ENCODE results near the gene TEX13D. TPM values are rescaled to one million over a fixed set of nuclear protein-coding genes. Genes with fewer than 3 reads are reported as not detected.

The TEX13D gene
- total and polyA plus RNA-seq, 2 donors: 0.09 to 0.37 TPM

DNA sequence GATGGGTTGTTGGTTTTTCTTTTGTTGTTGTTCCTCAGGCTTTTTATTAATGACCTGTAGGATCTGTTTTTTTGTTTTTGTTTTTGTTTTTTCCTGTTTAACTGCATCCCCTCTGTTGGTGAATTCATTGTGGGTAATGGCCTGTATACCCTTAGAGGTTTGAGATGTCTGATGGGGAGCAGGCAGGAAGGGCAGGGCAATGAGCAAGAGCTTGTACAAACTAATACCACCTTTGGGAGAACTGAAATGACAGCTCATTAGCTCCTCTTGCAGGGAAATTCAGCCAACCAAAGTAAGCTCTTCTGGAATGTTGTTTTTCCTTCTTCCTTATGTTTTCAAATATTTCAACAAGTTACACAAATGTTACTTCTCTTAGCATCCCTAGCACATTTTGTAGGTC lies 37.3 kb downstream of the TEX13D start:
- Histone ChIP-seq H3K36me3 (ENCODE audit: control insufficient read depth in 2 of 2, insufficient read depth in 2 of 2, low read length in 1 of 2) (peaks cover 2 to 77% of the 10 kb centered on the region in 2 donors), H3K27ac (ENCODE audit: low read depth in 1 of 2, low read length in 1 of 2) (peak overlapping the region in 1 of 2 donors; percentile 26), H3K9me3 (ENCODE audit: control insufficient read depth in 2 of 2, insufficient read depth in 1 of 2, low read length in 1 of 2) (no peaks in the 10 kb centered on the region), H3K4me3 (ENCODE audit: low read length in 2 of 2) (no peak overlapping the region), H3K4me1 (ENCODE audit: control insufficient read depth in 2 of 2, insufficient read depth in 2 of 2, low read length in 2 of 2) (peaks cover 0 to 14% of the 10 kb centered on the region in 2 donors), H3K27me3 (ENCODE audit: control insufficient read depth in 2 of 2, insufficient read depth in 1 of 2, low read length in 1 of 2) (no peaks in the 10 kb centered on the region)
- no peak for DNase-seq (ENCODE audit: low read depth in 6 of 9, low spot score in 9 of 9)

DNA sequence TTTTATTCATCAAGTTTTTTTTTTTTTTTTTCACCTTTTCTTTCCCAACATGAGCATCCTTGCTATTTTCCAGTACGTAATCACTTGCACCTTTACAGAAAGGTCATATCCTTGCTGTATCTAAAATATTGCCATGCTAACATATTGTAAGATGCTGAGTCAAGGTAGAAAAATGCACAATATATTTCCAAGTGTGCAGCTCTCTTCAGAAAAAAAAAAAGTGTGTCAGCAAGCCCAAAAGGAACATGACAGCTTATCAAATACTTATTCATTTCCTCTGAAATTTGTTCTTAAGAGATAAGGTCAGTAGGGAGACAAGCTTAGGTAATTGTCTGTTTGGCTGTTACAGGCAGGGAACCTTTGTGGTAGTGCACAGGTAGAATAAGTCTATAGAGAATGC lies 40.9 kb downstream of the TEX13D start:
- WGBS: 93% methylated on average over 1 of the region's 1 CpG
- no peak overlapping the region for H3K4me3 ChIP-seq (ENCODE audit: low read length in 2 of 2)
- H3K36me3 ChIP-seq (ENCODE audit: control insufficient read depth in 2 of 2, insufficient read depth in 2 of 2, low read length in 1 of 2): peaks cover 2 to 57% of the 10 kb centered on the region in 2 donors
- no peaks in the 10 kb centered on the region for H3K9me3 ChIP-seq (ENCODE audit: control insufficient read depth in 2 of 2, insufficient read depth in 1 of 2, low read length in 1 of 2)
- no peak overlapping the region for H3K27ac ChIP-seq (ENCODE audit: low read depth in 1 of 2, low read length in 1 of 2)
- no peaks in the 10 kb centered on the region for H3K27me3 ChIP-seq (ENCODE audit: control insufficient read depth in 2 of 2, insufficient read depth in 1 of 2, low read length in 1 of 2)
- H3K4me1 ChIP-seq (ENCODE audit: control insufficient read depth in 2 of 2, insufficient read depth in 2 of 2, low read length in 2 of 2): peaks cover 0 to 12% of the 10 kb centered on the region in 2 donors
- no peak for DNase-seq (ENCODE audit: low read depth in 6 of 9, low spot score in 9 of 9)

DNA sequence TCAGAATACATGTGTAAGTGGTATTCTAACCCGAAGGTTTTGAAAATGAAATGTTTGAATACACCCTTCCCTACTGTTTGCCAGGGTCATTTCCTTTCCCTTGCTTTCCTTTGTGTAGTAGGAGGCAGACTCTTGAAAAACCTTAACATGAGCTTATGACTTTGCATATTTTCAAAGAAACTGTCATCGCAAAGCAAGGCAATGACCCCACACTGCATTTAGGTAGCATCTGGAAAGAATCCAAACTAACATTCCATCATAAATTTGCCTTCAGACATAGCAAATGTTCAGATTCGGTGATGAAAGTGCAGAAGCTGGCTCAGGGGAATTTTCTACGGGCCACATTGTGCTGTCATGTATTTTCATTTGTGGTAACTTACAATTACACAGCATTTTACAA lies 46.2 kb downstream of the TEX13D start:
- Histone ChIP-seq H3K9me3 (ENCODE audit: control insufficient read depth in 2 of 2, insufficient read depth in 1 of 2, low read length in 1 of 2) (no peaks in the 10 kb centered on the region), H3K4me3 (ENCODE audit: low read length in 2 of 2) (no peak overlapping the region), H3K27ac (ENCODE audit: low read depth in 1 of 2, low read length in 1 of 2) (peak overlapping the region; percentile 31 to 73), H3K4me1 (ENCODE audit: control insufficient read depth in 2 of 2, insufficient read depth in 2 of 2, low read length in 2 of 2) (peaks cover 5 to 29% of the 10 kb centered on the region in 2 donors), H3K36me3 (ENCODE audit: control insufficient read depth in 2 of 2, insufficient read depth in 2 of 2, low read length in 1 of 2) (peaks cover 0 to 43% of the 10 kb centered on the region in 2 donors), H3K27me3 (ENCODE audit: control insufficient read depth in 2 of 2, insufficient read depth in 1 of 2, low read length in 1 of 2) (no peaks in the 10 kb centered on the region)
- 8% methylated on average over 4 of the region's 4 CpGs for WGBS
- no peak for DNase-seq (ENCODE audit: low read depth in 6 of 9, low spot score in 9 of 9)

DNA sequence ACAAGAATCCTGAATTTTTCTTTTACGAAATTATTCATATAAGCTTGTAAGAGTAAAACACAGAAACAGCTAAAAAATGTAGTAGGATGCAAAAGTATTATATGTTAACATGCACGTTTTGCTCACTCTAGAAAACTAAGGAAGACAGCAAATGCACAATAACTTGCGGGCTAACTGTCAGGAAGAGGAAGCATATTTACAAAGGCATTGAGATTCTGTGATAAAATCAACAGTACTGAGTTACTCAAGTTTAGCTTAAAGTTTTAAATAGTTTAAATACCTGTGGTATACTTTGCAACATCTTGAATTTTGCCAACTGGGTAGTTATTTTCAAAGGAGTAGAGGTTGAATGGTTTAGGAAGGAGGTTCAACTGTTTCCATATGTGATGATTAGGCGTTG lies 50.9 kb downstream of the TEX13D start:
- Histone ChIP-seq H3K27ac (ENCODE audit: low read depth in 1 of 2, low read length in 1 of 2) (peak overlapping the region; percentile 65 to 88), H3K27me3 (ENCODE audit: control insufficient read depth in 2 of 2, insufficient read depth in 1 of 2, low read length in 1 of 2) (no peaks in the 10 kb centered on the region), H3K36me3 (ENCODE audit: control insufficient read depth in 2 of 2, insufficient read depth in 2 of 2, low read length in 1 of 2) (peaks cover 11 to 67% of the 10 kb centered on the region in 2 donors), H3K4me1 (ENCODE audit: control insufficient read depth in 2 of 2, insufficient read depth in 2 of 2, low read length in 2 of 2) (peaks cover 16 to 57% of the 10 kb centered on the region in 2 donors), H3K4me3 (ENCODE audit: low read length in 2 of 2) (no peak overlapping the region), H3K9me3 (ENCODE audit: control insufficient read depth in 2 of 2, insufficient read depth in 1 of 2, low read length in 1 of 2) (no peaks in the 10 kb centered on the region)
- 4% methylated on average over 4 of the region's 4 CpGs for WGBS
- DNase-seq (ENCODE audit: low read depth in 6 of 9, low spot score in 9 of 9): peak in 3 of 9 donors; percentile 47 to 74 (median 55)

GRCh38 chrX:124386401-124386800 lies 53.9 kb downstream of the TEX13D start:
- Histone ChIP-seq H3K27me3 (ENCODE audit: control insufficient read depth in 2 of 2, insufficient read depth in 1 of 2, low read length in 1 of 2) (no peaks in the 10 kb centered on the region), H3K9me3 (ENCODE audit: control insufficient read depth in 2 of 2, insufficient read depth in 1 of 2, low read length in 1 of 2) (no peaks in the 10 kb centered on the region), H3K4me1 (ENCODE audit: control insufficient read depth in 2 of 2, insufficient read depth in 2 of 2, low read length in 2 of 2) (peaks cover 12 to 42% of the 10 kb centered on the region in 2 donors), H3K36me3 (ENCODE audit: control insufficient read depth in 2 of 2, insufficient read depth in 2 of 2, low read length in 1 of 2) (peaks cover 11 to 55% of the 10 kb centered on the region in 2 donors), H3K27ac (ENCODE audit: low read depth in 1 of 2, low read length in 1 of 2) (peak overlapping the region; percentile 42 to 87), H3K4me3 (ENCODE audit: low read length in 2 of 2) (no peak overlapping the region)
- no peak for DNase-seq (ENCODE audit: low read depth in 6 of 9, low spot score in 9 of 9)
- 82% methylated on average over 6 of the region's 6 CpGs for WGBS

Other genes with a start within 250 kb of the TEX13D start
- gene SH2D1A, start 13.9 kb downstream of the TEX13D start, total RNA-seq: 218 TPM
- gene SH2D1A, start 13.9 kb downstream of the TEX13D start, polyA plus RNA-seq: 81.1 TPM